HepG2 (cell line): ENCODE results near the gene SPTAN1. TPM values are rescaled to one million over a fixed set of nuclear protein-coding genes. Genes with fewer than 3 reads are reported as not detected.

Source experiments
- DRAP1 ChIP-seq: IDR thresholded peaks from 2 replicates; pipeline ENCODE4 v1.6.1; 2016; ENCODE audit warnings: missing genetic modification reagents, missing compliant biosample characterization
- ELF4 ChIP-seq: sonication (generic); formaldehyde crosslinking; IDR thresholded peaks from 2 replicates; pipeline ENCODE4 v1.5.0; 2020; ENCODE audit warnings: missing genetic modification reagents, mild to moderate bottlenecking, moderate library complexity, borderline replicate concordance
- FOXO4 ChIP-seq: sonication (generic); formaldehyde crosslinking; conservative IDR thresholded peaks from 2 replicates; pipeline ENCODE4 v1.8.1; 2023; ENCODE audit warnings: missing genetic modification reagents
- FOXP1 ChIP-seq, 2 experiments: fragments of 450-650 bp in 1 of 2; IDR thresholded peaks; 2 replicates each; pipeline ENCODE4 v1.6.1; 2017 to 2018; ENCODE audit warnings: antibody characterized with exemption in 1 of 2
- HDAC2 ChIP-seq: sonication (generic); formaldehyde crosslinking; IDR thresholded peaks from 2 replicates; pipeline ENCODE4 v1.4.0; 2020; ENCODE audit warnings: missing genetic modification reagents
- HIVEP1 ChIP-seq: sonication (generic); formaldehyde crosslinking; IDR thresholded peaks from 2 replicates; pipeline ENCODE4 v1.4.0; 2020; ENCODE audit warnings: mild to moderate bottlenecking, missing genetic modification reagents
- HNF4G ChIP-seq, 2 experiments: sonication (generic) in 1 of 2; formaldehyde crosslinking in 1 of 2; IDR thresholded peaks; 2 replicates each; pipeline versions ENCODE4 v1.4.0 to v1.6.1; 2011 to 2020; ENCODE audit warnings: borderline replicate concordance in 2 of 2, low read depth in 2 of 2, mild to moderate bottlenecking in 2 of 2, low read length in 1 of 2, missing genetic modification reagents in 1 of 2, moderate library complexity in 1 of 2
- HNRNPH1 ChIP-seq: fragments of 200-400 bp; formaldehyde crosslinking; optimal IDR thresholded peaks from 2 replicates; pipeline ENCODE3; 2017; ENCODE audit warnings: mild to moderate bottlenecking, low read depth, low read length
- MAZ ChIP-seq, 2 experiments: sonication (generic) in 1 of 2; formaldehyde crosslinking in 1 of 2; IDR thresholded peaks; 2 replicates each; pipeline versions ENCODE4 v1.5.0 to v1.6.1; 2012 to 2020; ENCODE audit warnings: low read depth in 2 of 2, mild to moderate bottlenecking in 2 of 2, borderline replicate concordance in 1 of 2, improper control_type of control experiment in 1 of 2, low read length in 1 of 2, missing genetic modification reagents in 1 of 2, moderate library complexity in 1 of 2
- NCOA1 ChIP-seq: sonication (generic); formaldehyde crosslinking; IDR thresholded peaks from 2 replicates; pipeline ENCODE4 v1.9.0; 2021; ENCODE audit warnings: missing genetic modification reagents
- NCOR1 ChIP-seq: fragments of 200-600 bp; sonication (generic); IDR thresholded peaks from 2 replicates; pipeline ENCODE4 v1.7.0; 2017; ENCODE audit warnings: antibody characterized with exemption, low read length, borderline replicate concordance
- PCBP2 ChIP-seq: fragments of 200-400 bp; formaldehyde crosslinking; optimal IDR thresholded peaks from 2 replicates; pipeline ENCODE3; 2018; ENCODE audit warnings: low read length, low read depth; ENCODE audit not compliant: poor library complexity, severe bottlenecking
- RNF219 ChIP-seq: sonication (generic); formaldehyde crosslinking; IDR thresholded peaks from 2 replicates; pipeline ENCODE4 v1.5.0; 2020; ENCODE audit warnings: mild to moderate bottlenecking, missing genetic modification reagents
- SALL1 ChIP-seq: sonication (generic); formaldehyde crosslinking; IDR thresholded peaks from 2 replicates; pipeline ENCODE4 v1.8.0; 2022; ENCODE audit warnings: mild to moderate bottlenecking, missing genetic modification reagents
- SAP130 ChIP-seq: IDR thresholded peaks from 2 replicates; pipeline ENCODE4 v1.6.1; 2016; ENCODE audit warnings: low read depth
- SP5 ChIP-seq: IDR thresholded peaks from 2 replicates; pipeline ENCODE4 v1.6.1; 2016; ENCODE audit warnings: low read depth, borderline replicate concordance
- SSRP1 ChIP-seq: IDR thresholded peaks from 2 replicates; pipeline ENCODE4 v1.6.1; 2016; ENCODE audit warnings: control low read depth
- ZBTB20 ChIP-seq: sonication (generic); formaldehyde crosslinking; IDR thresholded peaks from 2 replicates; pipeline ENCODE4 v1.8.1; 2023; ENCODE audit warnings: missing genetic modification reagents, low read depth, mild to moderate bottlenecking, borderline replicate concordance
- ZBTB21 ChIP-seq: sonication (generic); formaldehyde crosslinking; IDR thresholded peaks from 2 replicates; pipeline ENCODE4 v1.4.0; 2020; ENCODE audit warnings: missing genetic modification reagents
- ZNF326 ChIP-seq: sonication (generic); formaldehyde crosslinking; IDR thresholded peaks from 2 replicates; pipeline ENCODE4 v1.4.0; 2020; ENCODE audit warnings: missing genetic modification reagents, borderline replicate concordance
- ZNF335 ChIP-seq: sonication (generic); formaldehyde crosslinking; IDR thresholded peaks from 2 replicates; pipeline ENCODE4 v1.4.0; 2020; ENCODE audit warnings: missing genetic modification reagents
- ZNF703 ChIP-seq: sonication (generic); formaldehyde crosslinking; IDR thresholded peaks from 2 replicates; pipeline ENCODE4 v1.5.1; 2020; ENCODE audit warnings: missing genetic modification reagents, mild to moderate bottlenecking, moderate library complexity, borderline replicate concordance
- polyA plus RNA-seq, 8 experiments: library from polyadenylated mRNA; depleted of rRNA in 3 of 8; stranded (reverse) in 7 of 8; unstranded in 1 of 8; fragments of >200 nt; fragmentation: Illumina TruSeq in 4 of 8; extraction: Trizol in 4 of 8; gene quantifications; 2 replicates each; pipeline versions ENCODE4 v1.2.1 to v1.2.3, GENCODE V29; 2011 to 2016; ENCODE audit warnings: low read depth in 4 of 8, missing spikeins in 1 of 8, mixed read lengths in 1 of 8; ENCODE audit not compliant: insufficient read depth in 1 of 8
- total RNA-seq, 5 experiments: library from RNA; depleted of rRNA; stranded (reverse); fragments of >200 nt; fragmentation: Illumina TruSeq; extraction: Trizol; gene quantifications; 2 replicates each; pipeline ENCODE4 v1.2.3, GENCODE V29; 2016; ENCODE audit warnings: low read depth in 1 of 5
- TF ChIP-seq, protein P1 (sequence below): sonication (generic); formaldehyde crosslinking; IDR thresholded peaks from 2 replicates; pipeline ENCODE4 v1.5.0; 2020; ENCODE audit warnings: missing genetic modification reagents
- TF ChIP-seq, protein P2 (sequence below): IDR thresholded peaks from 2 replicates; pipeline ENCODE4 v1.6.1; 2016; ENCODE audit warnings: missing compliant biosample characterization, missing genetic modification reagents, borderline replicate concordance

SPTAN1 gene
- total and polyA plus RNA-seq, 2 of the 13 experiments (the other 11 are each of a cell fraction or from before 2014, with no cell fraction given), result 106 to 111 TPM

- TF ChIP-seq, protein P1, sequence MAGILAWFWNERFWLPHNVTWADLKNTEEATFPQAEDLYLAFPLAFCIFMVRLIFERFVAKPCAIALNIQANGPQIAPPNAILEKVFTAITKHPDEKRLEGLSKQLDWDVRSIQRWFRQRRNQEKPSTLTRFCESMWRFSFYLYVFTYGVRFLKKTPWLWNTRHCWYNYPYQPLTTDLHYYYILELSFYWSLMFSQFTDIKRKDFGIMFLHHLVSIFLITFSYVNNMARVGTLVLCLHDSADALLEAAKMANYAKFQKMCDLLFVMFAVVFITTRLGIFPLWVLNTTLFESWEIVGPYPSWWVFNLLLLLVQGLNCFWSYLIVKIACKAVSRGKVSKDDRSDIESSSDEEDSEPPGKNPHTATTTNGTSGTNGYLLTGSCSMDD (CRISPR knock-in tag), result no peak
- no peak for TF ChIP-seq NCOA1 (CRISPR knock-in tag)
- peak; percentile 48; the same call in 1 of the 2 replicates for TF ChIP-seq HDAC2 (CRISPR knock-in tag)
- TF ChIP-seq, protein P2, sequence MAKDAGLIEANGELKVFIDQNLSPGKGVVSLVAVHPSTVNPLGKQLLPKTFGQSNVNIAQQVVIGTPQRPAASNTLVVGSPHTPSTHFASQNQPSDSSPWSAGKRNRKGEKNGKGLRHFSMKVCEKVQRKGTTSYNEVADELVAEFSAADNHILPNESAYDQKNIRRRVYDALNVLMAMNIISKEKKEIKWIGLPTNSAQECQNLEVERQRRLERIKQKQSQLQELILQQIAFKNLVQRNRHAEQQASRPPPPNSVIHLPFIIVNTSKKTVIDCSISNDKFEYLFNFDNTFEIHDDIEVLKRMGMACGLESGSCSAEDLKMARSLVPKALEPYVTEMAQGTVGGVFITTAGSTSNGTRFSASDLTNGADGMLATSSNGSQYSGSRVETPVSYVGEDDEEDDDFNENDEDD (CRISPR knock-in tag), result peak; percentile 17; the same call in 1 of the 2 replicates
- TF ChIP-seq NCOR1, result no peak
- TF ChIP-seq ZNF335 (CRISPR knock-in tag), result no peak
- no peak for TF ChIP-seq SALL1 (CRISPR knock-in tag)
- no peak for TF ChIP-seq FOXO4 (CRISPR knock-in tag)
- TF ChIP-seq HIVEP1 (CRISPR knock-in tag), result no peak
- TF ChIP-seq PCBP2, result no peak
- no peak for TF ChIP-seq RNF219 (CRISPR knock-in tag)
- peak; percentile 52; the same call in 1 of the 2 replicates for TF ChIP-seq MAZ (IDR thresholded peaks at IDR 0.05; ENCODE audit: borderline replicate concordance, low read depth, low read length)
- TF ChIP-seq MAZ (CRISPR knock-in tag; IDR thresholded peaks at IDR 0.05; ENCODE audit: low read depth), result no peak
- no peak for TF ChIP-seq ZNF703 (CRISPR knock-in tag)
- no peak for TF ChIP-seq HNRNPH1
- peak; percentile 77 for TF ChIP-seq SAP130 (CRISPR knock-in tag)
- no peak for TF ChIP-seq ELF4
- TF ChIP-seq FOXP1 (IDR thresholded peaks at IDR 0.05), result no peak
- peak; percentile 41; the same call in 1 of the 2 replicates for TF ChIP-seq FOXP1 (CRISPR knock-in tag; IDR thresholded peaks at IDR 0.05)
- TF ChIP-seq SP5, result peak; percentile 55; the same call in 1 of the 2 replicates
- TF ChIP-seq ZBTB21 (CRISPR knock-in tag), result peak; percentile 47; the same call in 1 of the 2 replicates
- TF ChIP-seq SSRP1 (CRISPR knock-in tag), result no peak
- TF ChIP-seq ZNF326 (CRISPR knock-in tag), result no peak
- 0 out of 2 replicates have a peak, but pooled peaks have one; percentile 14 for TF ChIP-seq HNF4G (IDR thresholded peaks at IDR 0.05; ENCODE audit: borderline replicate concordance, low read depth, low read length)
- TF ChIP-seq HNF4G (CRISPR knock-in tag; IDR thresholded peaks at IDR 0.05; ENCODE audit: borderline replicate concordance, low read depth), result no peak
- no peak for TF ChIP-seq ZBTB20 (CRISPR knock-in tag)
- peak; percentile 40; the same call in 1 of the 2 replicates for TF ChIP-seq DRAP1 (CRISPR knock-in tag)
Observed at GRCh38 chr9:128555180-128555721, 2.9 kb downstream of the SPTAN1 start (continued).
